AML-193 (cell line): ENCODE measurements around the gene PPT1.
"Not testable (repeated sequence)": the region's sequence is repeated elsewhere in the genome, so short reads cannot be mapped to it uniquely, and the experiment has no call there.

ENCODE experiments used
- DNase-seq, 2 experiments: peaks; one replicate each; lab custom pipeline; 2025; lab: John Stamatoyannopoulos, UW

Gene PPT1

GRCh38 chr1:40057310-40058030 lies 39.6 kb downstream of the PPT1 start:
- no peak for DNase-seq

GRCh38 chr1:40056519-40057309 lies 40.3 kb downstream of the PPT1 start:
- DNase-seq, result no peak

GRCh38 chr1:40053138-40053887 lies 43.7 kb downstream of the PPT1 start:
- DNase-seq, result no peak

GRCh38 chr1:40050863-40051262 lies 46.2 kb downstream of the PPT1 start:
- DNase-seq, result peak; percentile 38 to 39

GRCh38 chr1:40049725-40050124 lies 47.3 kb downstream of the PPT1 start:
- DNase-seq, result no peak

GRCh38 chr1:40047769-40048168 lies 49.3 kb downstream of the PPT1 start:
- no peak for DNase-seq

- DNase-seq, result no peak
Observed at GRCh38 chr1:40047276-40047675, 49.8 kb downstream of the PPT1 start.

GRCh38 chr1:40045766-40046165 lies 51.3 kb downstream of the PPT1 start:
- no peak for DNase-seq

- no peak for DNase-seq
Observed at GRCh38 chr1:40045182-40045581, 51.9 kb downstream of the PPT1 start.

- DNase-seq, result no peak
Observed at GRCh38 chr1:40044110-40044509, 52.9 kb downstream of the PPT1 start.

GRCh38 chr1:40042341-40042740 lies 54.7 kb downstream of the PPT1 start:
- no peak for DNase-seq

GRCh38 chr1:40041466-40041838 lies 55.6 kb downstream of the PPT1 start:
- DNase-seq, result no peak

- DNase-seq, result peak; percentile 88 to 95
Observed at GRCh38 chr1:40040511-40041465, 56.3 kb downstream of the PPT1 start, which contains the start of gene CAP1. Gene CAP1, plus strand, starts transcription at chr1:40040729. Its CDS starts 18,618 bp downstream, at chr1:40059347.

- peak; percentile 80 to 81 for DNase-seq
Observed at GRCh38 chr1:40039757-40040510, 57.1 kb downstream of the PPT1 start.

GRCh38 chr1:40039245-40039756 lies 57.8 kb downstream of the PPT1 start:
- DNase-seq, result peak; percentile 78 to 79

GRCh38 chr1:40038697-40039096 lies 58.4 kb downstream of the PPT1 start:
- DNase-seq, result peak; percentile 18 to 25

- DNase-seq, result not testable (repeated sequence)
Observed at GRCh38 chr1:40037254-40037653, 59.8 kb downstream of the PPT1 start.

- DNase-seq, result peak; percentile 53 to 56
Observed at GRCh38 chr1:40036574-40036973, 60.5 kb downstream of the PPT1 start.

- DNase-seq, result peak; percentile 46 to 53
Observed at GRCh38 chr1:40034869-40035268, 62.2 kb downstream of the PPT1 start.

- DNase-seq, result peak; percentile 50 to 69
Observed at GRCh38 chr1:40032240-40032891, 64.7 kb downstream of the PPT1 start.
